ENCODE data around the gene SYNE4.
A peak's percentile ranks its signal among the peaks of the same experiment; 100 is the strongest.

SYNE4 gene

DNA sequence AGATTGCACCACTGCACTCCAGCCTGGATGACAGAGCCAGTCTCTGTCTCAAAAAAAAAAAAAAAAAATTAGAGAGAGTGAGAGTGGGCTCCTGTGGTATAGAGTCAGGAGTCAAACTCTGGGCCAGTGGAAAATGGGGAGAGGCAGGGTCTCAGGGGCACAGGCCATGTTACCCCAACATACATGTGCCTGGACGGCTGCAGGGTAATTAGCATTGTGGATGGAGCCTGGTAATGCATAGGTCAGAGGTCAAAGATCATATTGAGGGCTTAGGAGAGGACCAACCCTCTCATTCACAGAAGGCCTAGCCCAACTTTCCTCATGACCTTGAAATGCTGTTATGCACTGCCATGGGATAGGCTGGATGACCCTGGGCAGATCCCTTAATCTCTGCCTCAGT lies 16.9 kb upstream of the SYNE4 start:
- DNase-seq, result no peak

- DNase-seq, result no peak
These were observed 14.8 kb upstream of the SYNE4 start for GRCh38 chr19:36023432-36023831.

DNA sequence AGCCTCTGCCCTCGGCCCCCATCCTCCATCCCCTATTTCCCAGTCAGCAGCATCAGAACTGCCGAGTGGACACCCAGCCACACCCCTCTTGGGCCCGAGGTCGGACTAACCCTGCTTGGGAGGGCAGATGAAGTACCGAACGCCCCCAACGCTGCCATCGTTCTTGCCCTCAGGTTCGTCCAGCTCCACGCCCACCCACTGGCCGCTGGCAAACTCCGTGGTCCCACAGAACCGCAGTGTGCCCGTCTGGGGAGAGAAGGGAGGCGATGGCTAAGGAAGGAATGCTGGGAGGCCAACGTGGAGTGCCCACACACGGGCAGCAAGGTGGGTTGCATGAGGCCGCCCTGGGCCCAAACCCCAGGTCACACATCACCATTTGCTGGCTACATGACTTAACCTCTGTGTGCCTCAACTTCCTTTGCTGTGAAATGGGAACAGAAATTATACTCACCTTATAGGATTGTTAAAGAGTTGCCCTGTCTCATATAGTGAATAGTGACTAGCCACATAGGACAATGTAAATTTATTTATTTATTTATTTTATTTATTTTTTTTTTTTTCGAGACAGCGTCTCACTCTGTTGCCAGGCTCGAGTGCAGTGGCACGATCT lies 10.6 kb upstream of the SYNE4 start:
- no peak for DNase-seq

- DNase-seq, result peak; percentile 99
These were observed 5.7 kb upstream of the SYNE4 start, which contains the start of gene ALKBH6 for GRCh38 chr19:36014012-36014924. TSS of gene ALKBH6 (minus strand) at chr19:36014213. CDS start at chr19:36013397, 816 bp downstream.

DNA sequence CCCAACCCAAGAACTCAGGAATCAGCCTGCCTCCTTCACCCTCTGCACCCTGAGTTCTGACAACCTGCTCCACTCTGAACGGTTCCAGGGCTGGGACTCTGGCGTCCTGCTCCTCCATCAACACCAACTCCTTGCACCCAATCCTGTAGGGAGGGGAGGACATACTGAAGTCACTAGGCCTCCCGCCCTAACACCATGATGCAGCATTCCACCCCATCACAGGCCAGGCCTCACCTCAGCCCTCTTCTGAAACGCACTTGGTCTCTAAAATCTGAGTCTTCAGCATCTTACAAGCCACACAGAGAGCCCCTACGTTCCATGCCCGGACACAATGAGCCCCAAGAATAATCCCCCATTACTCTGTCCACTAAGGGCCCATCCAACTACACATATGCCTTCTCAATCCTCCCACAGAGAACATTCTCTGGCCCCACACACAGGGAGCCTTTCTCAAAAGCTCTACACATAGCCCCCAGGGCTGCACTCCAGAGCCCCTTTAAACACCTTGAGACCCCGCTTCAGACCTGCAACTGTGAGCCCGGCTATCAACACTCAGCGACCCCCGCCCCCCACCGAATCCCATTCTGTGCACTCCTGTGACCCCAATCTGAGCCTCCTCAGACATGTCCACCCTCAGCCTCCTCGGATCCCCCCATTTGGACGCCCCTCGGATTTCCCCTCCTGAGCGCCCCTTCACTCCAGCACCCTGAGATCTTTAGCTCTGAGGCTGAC lies 4.8 kb upstream of the SYNE4 start:
- DNase-seq, result peak; percentile 25

- no peak for DNase-seq
These were observed 1.8 kb upstream of the SYNE4 start for GRCh38 chr19:36010402-36010801.

DNA sequence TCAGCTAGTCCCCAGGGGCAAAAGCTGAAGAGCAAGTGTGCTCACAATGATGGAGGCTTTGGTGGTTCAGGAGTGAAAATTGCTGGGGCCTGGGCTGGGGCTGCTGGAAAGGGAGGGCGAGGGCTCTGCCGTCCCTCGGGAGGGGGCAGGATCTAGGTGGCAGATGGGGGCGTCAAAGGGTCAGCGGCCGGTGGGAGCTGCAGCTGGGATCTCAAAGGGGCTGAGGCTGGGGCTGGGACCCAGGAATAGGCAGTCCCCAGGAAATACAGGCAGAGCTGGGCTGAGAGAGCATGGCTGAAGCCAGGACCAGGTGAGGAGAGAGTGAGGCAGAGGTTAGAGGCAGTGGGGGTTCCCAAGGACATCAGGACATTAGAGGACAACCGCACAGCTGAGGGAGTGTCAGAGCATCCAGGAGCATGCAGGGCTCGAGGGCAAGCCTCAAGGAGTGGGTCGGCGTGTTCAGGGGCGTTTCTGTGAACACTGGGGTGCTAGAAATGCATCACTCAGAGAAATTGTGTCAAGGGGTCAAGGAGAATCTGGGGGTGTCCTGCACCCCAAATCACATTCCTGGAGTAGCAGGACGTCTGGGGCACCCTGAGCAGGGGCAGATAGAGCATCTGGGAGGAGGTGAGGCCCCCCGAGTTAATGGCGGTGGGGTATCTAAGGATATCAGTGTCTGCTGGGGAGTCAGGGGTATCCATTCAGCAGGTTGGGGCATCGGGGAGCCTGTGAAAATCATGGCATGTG lies 1.2 kb upstream of the SYNE4 start:
- no peak for DNase-seq

- DNase-seq, result peak; percentile 49
These were observed 607 bp upstream of the SYNE4 start for GRCh38 chr19:36009220-36009619.

DNA sequence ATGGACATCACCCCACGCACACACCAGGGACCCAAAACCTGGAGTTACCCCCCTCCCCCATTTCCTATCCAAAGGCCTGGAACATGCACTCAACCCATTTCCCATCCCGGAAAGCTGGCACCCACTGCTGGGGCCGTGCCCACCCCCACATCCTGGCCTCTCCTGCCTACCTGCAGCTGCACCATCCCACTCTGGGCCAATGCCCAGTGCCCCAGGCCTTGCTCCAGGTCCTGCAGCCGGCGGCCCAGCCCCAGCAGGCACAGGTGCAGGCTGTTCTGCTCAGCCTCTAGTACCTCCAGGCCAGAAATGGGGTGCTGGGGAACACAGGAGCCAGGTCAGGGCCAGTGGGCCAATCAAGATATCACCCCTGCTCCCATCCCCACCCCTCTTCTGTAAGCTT lies 1.7 kb downstream of the SYNE4 start:
- no peak for DNase-seq

GRCh38 chr19:36003284-36003683 lies 5.3 kb downstream of the SYNE4 start:
- DNase-seq, result no peak

DNA sequence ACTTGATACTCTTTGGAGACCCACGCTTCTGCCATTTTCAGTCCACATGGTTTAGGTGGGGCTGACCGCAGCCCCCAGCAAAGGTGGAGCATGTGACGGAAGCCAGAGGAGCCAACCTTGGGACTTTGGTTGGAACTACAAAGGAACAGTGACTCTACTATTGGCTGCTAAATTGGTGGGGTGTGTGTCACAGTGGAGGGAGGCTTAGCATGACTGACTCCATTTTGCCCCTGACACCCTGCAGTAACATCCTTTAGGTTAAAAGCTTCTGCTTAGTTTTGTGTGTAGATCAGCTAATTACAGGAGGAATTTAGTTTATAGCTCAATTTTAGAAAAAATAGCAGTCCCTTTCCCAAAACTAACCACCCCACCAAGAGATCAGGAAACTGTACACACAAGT lies 7.0 kb downstream of the SYNE4 start:
- no peak for DNase-seq

DNA sequence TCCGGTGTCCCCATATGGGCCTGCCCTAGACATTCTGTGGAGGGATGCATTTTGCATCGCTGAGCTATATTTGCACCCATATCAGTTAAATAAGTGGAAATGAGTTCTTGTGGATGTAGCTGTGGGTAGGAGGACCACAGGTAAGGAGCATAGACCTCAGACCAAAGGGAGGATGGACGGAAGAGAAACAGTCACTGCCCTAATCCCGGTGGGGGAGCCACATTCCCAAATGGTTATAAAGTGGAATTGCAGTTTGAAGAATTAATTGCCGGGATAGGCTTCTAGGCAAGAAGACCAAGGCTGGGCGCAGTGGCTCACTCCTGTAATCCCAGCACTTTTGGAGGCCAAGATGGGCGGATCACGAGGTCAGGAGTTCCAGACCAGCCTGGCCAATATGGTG lies 11.8 kb downstream of the SYNE4 start:
- DNase-seq, result no peak

- DNase-seq, result peak; percentile 97
These were observed 13.3 kb downstream of the SYNE4 start, which contains the start of gene SDHAF1 for GRCh38 chr19:35995048-35995993. TSS of gene SDHAF1 (plus strand) at chr19:35995188. CDS start at chr19:35995275, 87 bp downstream.

DNA sequence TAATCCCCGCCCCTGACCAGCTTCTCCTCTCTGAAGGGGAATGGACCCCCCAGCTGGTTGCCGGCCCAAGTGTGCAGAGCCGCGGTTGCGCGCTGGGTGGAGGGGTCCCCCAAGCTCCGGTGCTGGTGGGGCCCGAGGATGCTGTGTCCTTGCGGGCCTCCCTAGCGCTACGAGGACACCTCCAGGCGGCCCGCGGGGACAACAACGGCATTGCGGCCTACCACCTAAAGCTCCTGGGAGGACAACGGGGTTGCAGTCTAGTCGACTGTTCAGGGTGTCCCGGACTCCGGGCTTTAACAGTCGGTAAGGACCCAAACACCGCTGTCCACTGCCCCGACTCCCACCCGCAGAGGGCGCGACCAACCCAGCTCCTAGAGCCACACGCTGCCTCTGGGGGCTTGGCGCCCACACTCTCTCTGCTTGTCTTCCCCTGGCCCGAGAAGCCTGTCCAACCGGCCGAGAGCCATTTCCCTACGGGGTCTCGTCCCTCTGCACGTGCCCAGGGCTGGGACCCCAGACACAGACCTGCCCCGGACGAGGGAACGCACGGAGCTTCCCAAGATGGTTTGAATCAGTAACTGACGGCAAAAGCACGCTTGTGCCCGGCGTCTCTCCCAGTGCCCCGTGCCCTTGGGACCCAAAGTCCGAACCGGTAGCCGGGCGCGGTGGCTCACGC lies 14.6 kb downstream of the SYNE4 start:
- DNase-seq, result peak; percentile 28

DNA sequence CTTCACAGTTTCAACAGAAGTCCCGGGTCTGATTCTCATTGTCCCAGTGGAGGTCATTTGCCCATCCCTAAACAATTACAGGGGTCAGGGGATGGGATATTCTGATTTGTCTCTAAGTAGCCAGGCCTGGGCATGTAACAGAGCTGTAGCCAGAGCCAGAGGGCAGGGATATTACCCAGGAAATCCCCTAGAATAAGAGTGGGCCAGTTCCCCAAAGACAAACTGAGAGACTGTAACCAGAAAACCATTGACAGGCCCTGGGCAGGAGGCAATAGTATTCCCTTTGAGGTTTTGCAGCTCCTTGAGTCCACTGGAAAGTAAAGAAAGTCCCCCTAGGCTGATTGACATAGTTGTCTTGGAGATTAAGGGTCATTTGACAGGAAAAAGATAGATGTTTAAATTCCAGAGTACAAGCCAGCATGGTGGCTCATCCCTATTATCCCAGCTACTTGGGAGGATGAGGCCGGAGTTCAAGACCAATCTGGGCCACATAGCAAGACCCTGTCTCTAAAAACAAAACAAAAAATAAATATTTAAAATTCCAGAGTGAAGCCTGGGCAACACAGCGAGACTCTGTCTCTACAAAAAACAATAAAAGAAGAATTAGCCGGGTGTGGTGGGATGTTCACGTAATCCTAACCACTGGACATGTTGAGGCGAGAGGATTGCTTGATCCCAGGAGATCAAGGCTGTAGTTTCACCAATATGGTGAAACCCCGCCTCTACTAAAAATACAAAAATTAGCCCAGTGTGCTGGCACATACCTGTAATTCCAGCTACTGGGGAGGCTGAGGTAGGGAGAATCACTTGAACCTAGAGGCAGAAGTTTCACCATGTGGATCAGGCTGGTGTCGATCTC lies 15.5 kb downstream of the SYNE4 start:
- DNase-seq, result no peak

DNA sequence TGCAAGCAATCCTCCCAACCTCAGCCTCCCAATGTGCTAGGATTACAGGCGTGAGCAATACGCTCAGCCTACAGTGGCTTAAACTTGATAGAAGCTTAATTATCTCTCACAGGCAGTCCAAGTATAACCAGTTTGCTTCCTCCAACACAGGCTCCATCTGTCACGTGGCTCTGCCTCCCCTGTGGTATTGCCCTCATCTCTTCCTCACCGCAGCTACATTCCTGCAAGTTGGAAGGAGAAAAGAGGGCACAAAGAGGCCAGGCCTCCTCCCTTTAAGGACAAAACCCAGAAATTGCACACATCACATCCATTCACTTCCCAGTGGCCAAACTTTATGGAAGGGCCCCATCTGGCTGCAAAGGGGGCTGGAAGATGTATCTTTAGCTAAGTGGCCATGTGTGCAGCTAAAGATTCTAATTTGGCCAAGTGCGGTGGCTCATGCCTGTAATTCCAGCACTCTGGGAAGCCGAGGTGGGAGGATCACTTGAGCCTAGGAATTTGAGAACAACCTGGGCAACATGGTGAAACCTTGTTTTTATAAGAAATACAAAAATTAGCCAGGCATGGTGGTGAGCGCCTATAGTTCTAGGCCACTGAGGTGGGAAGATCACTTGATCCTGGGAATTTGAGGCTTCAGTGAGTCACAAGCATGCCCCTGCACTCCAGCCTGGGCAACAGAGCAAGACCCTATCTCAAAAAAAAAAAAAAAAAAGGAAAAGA lies 16.7 kb downstream of the SYNE4 start:
- no peak for DNase-seq

DNA sequence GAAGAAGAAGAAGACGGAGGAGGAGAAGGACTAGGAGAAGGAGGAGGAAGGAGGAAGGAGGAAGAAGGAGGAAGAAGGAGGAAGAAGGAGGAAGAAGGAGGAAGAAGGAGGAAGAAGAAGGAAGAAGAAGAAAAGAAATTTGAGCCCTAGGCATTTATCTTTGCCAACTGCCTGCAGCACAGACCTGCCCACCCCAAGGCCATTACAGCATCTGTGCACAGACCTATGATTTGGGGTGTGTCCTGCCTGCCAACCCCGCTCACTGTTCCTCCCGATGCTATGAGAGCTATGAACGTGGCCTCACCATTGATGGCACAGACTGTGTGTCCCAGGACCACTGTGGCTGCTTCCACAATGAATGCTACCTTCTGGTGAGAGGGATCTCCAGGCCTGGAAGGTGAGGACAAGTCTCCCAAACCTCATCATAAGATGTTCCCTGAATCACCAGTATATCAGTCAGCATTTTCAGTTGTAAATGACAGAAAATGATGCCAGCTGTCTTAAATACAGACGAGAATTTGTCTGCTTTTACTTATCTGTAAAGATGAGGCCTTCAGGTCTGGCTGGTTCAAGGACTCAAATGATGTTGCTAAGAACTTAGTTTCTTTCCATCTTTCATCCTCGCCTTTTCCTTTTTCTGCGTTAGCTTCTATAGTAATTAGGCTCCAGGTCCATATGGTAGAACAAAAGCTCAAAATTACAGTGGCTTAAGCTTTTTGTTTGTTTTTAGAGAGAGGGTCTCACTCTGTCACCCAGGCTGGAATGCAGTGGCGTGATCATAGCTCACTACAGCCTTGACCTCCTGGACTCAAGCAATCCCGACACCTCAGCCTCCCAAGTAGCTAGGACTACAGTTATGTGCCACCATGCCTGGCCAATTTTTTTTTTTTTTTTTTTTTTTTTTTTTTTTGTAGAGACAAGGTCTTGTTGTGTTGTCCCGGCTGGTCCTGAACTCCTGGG lies 17.6 kb downstream of the SYNE4 start:
- no peak for DNase-seq

- no peak for DNase-seq
These were observed 18.5 kb downstream of the SYNE4 start for GRCh38 chr19:35990156-35990555.
